ENCODE data around the gene IFI27L1.

IFI27L1 gene

DNA sequence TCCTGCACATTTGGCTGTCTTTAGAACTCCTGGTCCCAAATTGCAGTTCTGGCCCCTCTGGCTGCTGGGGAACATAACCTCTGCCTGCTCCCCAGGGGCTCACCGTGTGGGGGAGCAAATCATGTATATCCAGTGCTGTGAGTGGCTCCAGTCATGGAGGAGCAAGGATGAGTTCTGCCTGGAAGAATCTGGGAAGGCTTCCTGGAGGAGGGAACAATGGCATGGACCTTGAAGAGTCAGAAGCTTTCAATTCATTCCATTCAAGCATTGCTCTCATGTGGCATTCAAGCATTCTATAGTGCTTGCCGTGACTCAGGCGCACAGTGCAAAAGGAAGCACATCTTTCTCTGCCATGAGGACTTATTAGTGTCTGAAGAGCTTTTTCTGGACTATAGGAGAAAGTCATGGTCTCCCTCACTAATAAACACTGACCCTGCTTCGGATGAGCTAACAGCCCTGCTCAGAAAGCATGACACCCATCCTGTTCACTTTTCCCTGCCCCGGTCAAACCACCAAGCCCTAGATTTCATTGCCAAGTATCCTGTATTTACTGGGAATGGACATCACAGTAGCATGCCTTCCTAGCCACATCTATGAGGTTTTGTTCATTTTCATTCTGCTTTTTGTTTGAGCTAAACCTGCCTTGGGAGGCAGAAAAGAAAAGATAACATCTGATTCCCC lies 32.9 kb downstream of the IFI27L1 start:
- DNase-seq (ENCODE audit: low spot score), result no peak

DNA sequence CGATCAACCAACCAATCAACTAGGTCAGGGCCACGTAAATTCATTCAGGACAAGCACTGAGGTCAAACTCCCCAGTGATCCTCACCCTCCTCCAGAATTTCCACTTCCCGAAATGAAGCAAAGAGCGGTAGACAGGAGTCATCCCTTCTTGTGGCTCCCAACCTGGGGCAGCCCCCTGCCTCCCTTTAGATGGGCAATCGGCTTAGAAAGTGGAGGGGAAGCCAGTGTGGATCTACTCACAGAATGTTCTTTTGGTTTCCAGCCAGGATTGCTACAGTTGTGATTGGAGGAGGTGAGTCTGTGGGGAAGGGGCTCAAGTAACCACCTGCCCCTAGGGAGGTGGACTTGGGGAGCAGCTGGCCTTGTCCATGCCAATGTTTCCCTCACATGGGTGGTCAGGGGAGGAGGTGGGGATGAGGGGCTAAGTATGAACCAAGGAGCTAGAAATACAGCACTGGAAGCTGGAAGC lies 33.5 kb downstream of the IFI27L1 start:
- DNase-seq (ENCODE audit: low spot score), result no peak

DNA sequence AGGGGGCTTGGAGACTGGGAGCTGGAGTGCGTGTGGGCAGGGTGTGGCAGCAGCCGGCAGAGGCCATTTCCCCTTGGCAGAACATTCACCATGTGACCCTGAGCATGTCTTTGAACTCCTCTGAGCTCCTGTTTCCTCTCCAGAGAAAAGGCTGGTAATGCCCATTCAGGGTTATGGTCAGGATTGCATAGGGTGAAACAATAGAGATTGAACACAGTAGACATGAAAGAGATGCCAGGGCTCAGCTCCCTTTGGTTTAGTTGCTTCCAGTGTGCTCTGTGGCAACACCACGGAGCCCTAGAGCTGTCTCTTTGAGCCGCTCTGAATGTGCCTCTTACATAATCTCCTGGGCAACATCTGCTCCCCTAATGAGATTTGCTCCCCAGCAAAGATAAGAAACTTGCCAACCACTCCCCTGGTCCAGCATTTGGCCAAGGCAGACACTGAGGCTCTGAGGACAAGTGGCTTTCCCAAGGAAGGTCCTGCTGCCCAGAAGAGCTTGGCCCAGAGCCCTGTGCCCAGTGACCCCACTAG lies 34.0 kb downstream of the IFI27L1 start:
- no peak for DNase-seq (ENCODE audit: low spot score)

DNA sequence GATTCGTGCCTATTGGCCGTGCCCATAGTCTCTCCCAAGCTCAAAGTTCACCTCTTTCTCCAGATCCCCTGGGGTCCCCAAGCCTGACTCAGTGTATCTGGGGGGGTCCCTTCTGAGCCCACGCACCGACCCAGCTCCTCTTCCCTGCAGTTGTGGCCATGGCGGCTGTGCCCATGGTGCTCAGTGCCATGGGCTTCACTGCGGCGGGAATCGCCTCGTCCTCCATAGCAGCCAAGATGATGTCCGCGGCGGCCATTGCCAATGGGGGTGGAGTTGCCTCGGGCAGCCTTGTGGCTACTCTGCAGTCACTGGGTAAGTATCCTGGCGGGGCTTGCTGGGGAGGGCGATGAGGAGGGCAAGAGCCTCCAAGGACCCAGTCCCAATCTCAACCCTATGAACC lies 34.5 kb downstream of the IFI27L1 start:
- no peak for DNase-seq (ENCODE audit: low spot score)

DNA sequence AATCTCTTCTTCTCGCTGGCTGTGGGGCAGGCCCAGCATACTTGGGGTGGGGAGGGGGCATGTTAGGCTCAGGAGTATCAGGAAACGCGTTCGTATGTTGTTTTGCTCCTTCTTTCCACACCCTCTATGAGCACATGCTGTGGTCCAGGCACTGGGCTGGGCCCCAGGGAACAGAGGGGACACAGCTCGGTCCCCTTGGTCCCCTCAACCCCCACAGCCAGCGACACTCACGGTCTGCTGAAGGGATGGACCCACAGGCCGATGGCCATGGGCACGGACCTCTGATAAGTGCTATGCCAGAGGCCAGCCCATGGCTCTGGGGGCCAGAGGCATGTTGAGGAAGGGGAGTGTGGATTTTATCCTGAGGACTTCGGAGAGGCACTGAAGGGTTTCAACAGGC lies 35.6 kb downstream of the IFI27L1 start:
- no peak for DNase-seq (ENCODE audit: low spot score)

DNA sequence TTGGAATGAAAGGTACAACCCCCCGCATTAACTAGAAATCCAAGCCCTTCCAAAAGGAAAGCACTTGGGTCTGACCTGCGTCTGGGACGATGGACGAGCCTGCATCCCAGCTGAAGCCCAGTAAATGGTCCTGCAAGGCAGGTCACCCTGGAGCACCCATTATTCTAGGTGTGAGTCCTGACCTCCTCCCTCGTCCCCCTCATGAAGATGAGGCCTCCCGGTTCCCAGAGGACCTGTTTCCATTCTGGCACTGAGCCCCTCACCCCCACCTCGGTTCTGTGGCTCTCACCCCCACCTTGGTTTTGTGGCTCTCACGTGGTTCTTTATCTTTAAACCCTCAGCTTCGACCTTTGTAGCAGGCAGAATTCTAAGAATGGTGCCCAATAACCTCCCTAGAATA lies 36.7 kb downstream of the IFI27L1 start:
- DNase-seq (ENCODE audit: low spot score), result no peak

DNA sequence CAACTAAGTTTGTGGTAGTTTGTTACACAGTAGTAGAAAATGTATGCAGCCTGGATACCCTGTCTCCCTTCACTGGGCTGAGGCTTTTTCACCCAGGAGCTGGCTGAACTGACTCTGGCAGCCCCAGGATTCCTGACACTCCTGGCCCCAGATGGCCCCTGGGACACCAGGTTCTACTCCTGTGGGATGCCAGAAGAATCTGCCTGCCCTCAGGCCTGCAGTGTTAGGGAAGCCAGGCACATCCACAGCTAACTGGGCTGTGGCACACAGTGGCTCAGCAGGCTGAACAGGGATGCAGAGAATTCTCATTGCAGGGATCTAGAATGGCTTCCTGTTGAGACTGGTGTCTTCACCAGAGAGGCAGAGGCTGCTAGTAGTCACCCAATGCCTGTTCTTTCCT lies 38.0 kb downstream of the IFI27L1 start:
- DNase-seq (ENCODE audit: low spot score), result no peak

DNA sequence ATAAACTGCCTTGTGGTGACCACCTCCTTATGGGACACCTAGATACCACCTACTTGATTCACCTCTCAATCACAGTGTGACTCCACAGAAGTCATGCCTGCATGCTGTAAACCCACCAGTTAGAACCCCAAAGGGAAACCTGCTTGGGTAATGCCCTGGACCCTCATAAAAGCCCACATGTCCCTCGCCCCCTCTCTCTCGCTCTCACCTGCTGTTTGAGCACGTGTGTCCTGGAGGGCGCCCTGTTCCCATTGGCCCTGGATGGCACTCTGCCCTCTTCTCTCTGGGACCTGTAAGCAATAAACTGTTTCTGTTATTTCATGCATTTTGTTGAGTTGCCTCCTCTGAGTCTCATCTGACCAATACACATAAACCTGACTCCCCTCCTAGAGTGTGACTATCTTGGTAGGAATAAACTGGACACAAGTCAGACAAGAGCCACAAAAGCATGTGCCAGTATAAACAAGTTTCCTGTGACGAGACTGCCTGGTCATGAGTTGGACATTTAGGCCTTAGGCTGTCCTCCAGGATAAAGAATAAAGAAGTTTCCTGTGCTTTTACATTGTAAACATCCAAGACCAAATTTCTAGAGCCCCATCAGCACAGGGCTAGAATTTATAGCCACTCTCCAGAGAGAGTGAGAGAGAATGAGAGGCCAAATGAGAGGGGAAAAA lies 39.7 kb downstream of the IFI27L1 start:
- no peak for DNase-seq (ENCODE audit: low spot score)

DNA sequence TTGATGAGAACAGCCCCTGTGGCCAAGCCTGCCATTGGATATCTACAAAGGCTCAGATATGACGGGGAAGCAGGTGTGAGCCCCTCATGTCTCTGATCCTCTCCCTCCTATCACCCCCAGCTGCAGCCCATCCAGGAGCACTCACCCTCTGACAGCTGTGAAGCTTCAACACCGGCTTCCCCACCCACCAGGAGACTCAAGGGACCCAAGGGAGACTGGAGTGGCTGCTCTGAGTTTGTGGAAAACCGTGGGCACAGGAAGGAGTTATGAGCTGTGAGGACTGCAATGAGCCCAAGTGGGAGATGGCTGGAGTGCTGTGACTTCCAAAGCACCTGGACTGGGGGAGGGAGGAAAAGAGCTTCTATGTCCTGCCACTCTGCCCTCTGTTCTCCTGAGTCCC lies 40.4 kb downstream of the IFI27L1 start:
- no peak for DNase-seq (ENCODE audit: low spot score)

DNA sequence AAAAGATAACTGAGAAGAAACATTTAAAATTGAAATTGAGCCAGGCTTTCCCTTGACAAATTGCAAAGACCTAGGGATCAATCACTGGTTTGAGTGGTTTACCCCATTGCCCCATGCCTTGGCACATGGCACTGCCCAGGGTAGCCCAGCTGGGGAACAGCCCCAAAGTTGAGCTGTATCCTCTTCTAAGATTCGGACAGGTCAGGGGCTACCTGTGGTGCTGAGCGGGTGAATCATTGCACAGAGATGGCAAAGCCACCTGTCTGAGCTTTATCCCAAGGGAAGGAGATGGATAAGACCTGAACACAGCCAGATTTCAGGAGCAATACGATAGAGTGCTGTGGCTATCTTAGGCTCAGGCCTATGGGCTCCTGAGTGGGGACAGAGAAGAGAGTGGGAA lies 41.3 kb downstream of the IFI27L1 start:
- DNase-seq (ENCODE audit: low spot score), result no peak

DNA sequence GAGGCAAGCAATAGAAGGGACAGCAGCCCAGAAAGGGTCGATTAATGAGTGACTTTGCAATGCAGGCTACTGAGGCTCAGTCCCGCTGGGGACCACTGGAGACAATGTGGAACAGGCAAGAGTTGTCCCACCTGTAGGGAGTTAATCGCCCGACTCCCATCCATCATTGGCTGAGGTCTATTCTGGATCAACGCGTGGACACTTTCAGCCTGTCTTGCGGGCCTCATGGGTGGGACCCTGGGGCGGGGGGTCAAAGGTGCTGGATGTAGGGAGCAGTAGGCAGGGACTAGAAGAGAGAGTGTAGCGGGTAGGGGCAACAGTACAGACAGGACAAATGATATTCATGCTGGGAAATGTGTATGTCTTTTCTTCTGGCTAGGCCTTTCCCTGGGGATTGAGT lies 42.2 kb downstream of the IFI27L1 start:
- DNase-seq (ENCODE audit: low spot score), result no peak

DNA sequence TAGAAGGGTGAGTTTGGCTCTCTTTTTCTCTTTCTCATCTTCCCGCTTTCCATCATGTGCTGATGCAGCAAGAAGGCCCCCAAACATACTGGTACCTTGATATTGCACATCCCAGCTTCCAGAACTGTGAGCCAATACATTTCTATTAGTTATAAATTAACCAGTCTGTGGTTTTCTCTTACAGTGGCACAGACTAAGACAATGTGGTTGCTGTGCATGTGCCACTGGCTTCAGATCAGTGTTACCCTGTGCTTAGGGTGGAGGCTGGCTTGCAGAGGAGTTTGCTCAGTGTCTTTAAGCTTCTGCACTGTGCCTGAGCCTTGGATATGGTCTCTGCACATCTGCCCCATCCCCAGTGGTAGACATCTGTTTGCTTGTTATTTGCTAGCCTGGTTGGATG lies 42.8 kb downstream of the IFI27L1 start:
- DNase-seq (ENCODE audit: low spot score), result no peak

DNA sequence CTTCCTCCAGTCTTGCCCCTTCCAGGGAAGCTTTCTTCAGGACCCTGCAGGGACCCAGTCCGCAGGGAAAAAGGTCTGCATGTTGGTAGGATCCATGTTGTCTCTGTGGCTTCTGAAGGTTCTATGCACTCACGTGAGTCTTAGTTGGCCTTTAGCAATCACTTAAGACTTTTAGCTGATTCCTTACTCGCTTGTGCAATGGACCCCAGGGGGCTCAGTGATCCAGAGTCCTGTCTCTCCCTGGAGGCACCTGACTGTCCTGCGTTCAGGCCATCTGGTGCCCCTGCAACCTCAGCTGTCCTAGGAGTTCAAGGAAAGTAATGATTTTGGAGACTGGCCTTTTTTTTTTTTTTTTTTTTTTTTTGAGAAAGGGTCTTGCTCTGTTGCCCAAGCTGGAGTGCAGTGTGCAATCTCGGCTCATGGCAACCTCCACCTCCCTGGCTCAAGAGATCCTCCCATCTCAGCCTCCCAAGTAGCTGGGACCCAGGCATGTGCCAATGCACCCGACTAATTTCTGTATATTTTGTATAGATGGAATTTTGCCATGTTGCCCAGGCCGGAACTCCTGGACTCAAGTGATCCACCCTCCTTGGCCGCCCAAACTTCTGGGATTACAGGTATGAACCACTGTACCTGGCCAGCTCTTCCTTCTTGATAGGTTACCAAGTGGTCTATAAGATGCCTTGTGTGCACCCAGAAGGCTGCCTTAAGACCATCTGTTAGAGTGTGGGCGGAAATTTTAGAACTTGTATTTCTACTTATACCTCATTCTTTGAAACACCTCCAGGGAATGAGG lies 43.7 kb downstream of the IFI27L1 start:
- no peak for DNase-seq (ENCODE audit: low spot score)

DNA sequence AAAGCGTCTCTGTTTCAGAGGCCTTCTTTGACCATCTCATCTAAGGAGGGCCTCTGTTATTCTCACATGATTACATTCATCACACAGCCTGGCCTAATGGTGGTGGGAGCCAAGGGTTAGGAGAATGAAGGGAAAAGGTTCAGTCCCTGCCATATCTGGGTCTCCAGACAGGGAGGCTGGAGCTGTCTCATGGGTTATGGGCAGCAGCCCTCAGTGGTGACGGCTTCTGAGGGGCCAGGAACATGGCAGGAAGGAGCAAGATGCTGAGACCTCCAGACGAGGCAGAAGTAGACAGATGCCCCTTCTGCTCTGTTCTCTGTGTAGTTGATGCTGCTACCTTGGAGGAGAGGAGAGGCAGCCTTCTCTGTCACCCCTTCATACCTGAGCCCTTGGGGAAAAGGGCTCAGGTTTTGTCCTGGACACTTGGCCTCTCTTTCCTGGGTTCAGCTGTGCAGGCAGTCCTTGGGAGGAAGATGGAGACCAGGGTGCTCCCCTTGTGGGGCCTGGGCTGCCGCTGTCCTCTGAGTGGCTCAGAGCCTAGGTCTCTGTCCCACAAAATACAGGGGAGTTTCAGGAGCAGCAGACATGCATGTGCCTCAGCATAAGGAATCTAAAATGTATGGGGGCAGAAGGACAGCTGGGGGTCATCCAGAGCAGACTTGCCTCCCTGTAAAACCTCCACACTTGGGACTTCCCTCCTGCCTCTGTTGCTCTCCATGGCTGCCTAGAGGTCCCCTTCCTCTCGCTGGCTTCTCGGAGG lies 44.7 kb downstream of the IFI27L1 start:
- DNase-seq (ENCODE audit: low spot score), result no peak

DNA sequence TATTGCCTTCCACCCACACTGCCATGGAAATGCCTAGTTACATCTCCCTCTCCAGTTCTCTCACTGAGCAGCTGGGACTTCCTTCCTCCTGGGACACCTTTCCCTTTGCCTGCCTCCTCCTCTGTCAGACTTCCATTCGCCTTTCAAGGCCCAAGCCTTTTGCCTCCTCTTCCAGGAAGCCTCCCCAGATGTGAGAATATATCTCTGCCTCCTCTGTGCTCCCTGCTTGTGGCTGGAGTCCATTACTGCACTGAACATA lies 45.2 kb downstream of the IFI27L1 start:
- no peak for DNase-seq (ENCODE audit: low spot score)

DNA sequence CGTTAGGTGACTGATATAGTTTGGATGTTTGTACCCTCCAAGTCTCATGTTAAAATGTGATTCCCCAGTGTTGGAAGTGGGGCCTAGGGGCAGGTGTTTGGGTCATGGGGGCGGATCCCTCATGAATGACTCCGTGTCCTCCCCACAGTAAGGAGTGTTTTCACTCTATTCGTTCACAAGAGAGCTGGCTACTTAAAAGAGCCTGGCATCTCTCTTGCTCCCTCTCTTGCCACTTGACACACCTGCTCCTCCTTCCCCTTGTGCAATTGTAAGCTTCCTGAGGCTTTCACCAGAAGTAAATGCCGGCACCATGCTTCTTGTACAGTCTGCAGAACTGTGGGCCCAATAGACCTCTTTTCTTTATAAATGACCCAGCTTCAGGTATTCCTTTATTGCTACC lies 45.7 kb downstream of the IFI27L1 start:
- no peak for DNase-seq (ENCODE audit: low spot score)

DNA sequence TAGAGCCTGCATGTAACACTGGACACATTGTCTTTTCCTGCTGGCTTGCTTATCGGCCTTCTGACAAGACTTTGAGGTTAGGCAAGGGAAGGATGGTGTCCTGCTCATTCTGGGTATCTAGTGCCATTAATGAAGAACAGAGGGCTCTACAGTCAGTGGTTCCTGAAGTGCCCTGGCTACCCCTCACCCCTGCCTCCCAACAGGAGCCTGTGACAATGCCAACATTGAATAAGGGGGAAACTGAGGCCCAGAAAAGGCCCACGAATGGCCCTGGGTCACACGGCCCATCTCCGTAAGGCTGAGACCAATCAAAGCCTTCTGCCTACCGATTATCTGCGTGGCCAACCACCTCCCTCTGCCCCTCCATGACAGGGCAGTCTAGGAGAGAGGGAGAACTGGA lies 46.2 kb downstream of the IFI27L1 start:
- DNase-seq (ENCODE audit: low spot score), result no peak

DNA sequence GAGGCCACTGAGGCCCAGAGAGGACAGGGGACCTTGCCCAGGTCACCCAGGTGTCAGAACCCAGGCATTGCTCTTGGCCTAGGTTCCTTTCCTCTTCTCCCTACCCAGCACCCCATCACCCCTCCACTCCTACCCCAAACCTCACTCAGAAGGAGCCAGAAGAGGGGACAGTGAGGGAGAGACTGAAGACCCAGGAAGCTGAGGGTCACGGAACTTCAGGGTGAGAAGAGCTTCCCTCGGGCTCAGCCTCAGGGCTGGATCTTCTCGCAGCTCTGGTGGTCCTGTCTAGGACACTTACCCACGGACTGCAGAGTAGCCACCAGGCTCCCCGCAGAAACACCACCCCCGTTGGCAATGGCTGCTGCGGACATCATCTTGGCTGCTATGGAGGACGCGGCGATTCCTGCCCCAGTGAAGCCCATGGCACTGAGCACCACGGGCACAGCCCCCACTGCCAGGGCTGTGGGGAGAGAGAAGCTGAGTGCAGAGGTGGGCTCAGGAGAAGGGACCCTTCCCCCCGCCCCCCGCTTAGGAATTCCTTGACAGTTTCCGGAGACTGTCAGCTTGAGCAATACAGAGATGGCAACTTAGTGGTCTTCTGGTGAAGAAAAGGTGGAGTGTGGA lies 47.2 kb downstream of the IFI27L1 start:
- DNase-seq (ENCODE audit: low spot score), result no peak

DNA sequence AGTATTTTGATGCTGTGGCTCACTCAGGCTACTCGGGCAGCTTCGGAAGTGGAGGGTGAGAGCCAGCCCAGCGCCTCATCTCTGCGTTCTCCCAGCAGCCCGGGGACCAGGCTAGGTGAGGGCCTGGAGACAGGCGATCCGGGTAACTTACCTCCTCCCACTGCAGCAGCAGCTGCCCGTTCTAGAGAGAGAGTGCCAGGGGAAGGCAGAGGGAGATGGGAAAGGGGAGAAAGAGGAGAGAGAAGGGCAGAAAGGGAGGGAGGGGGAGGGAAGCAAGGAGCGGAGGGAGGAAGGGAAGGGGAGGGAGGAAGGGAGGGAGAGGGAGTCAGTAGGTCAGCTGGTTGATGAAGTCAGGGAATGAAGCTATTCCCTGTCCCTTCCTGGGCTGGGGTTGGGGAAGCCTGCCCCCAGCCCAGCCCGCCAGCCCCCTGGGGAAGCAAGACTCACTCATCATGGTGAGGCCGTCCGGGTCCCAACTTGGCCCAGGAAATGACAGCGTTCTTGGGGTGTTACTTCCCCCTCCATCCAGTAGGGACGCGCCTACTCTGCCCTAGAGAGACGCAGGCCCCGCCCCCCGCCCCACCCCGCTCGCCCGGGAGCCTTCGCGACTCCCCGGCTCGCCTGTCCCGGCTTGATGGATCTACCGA lies 48.1 kb downstream of the IFI27L1 start, which contains the start of gene IFI27L2:
Gene IFI27L2, minus strand, starts transcription at position 494 of the 647 bp plus-strand sequence. Its CDS starts 40 bp downstream, at position 454.
- DNase-seq (ENCODE audit: low spot score), result peak; percentile 70

DNA sequence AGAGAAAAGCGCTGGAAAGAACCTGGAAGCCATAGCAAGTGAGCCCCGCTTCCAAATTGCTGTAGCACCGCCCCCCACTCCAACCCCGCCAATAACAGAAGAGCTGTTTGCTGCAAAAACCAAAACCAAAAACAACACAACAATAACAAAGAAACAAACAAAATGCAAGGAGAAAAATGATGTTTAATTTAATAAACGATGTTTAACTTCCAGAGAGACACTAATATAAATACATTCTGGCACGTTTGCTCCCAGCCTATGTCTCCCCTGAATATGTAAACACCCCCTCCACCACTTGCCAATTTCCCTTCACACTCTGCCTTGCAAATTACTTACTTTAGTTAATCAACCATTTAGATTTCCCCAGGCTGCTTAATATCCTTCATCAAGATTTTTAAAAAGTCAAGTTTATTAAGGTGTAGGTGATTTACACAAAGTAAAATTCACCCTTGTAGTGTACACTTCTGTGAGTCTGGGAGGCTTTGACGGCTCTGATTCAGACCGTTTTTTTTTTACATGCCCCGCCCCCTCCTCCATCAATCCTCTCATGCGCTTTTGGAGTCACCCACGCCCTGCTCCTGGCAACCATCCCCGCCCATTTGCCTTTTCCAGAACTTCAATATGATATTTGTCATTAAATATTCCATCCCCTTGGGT lies 48.8 kb downstream of the IFI27L1 start:
- peak; percentile 25 for DNase-seq (ENCODE audit: low spot score)
